Tongue (tissue), 2 donors: ENCODE results near the gene MYO18A. TPM values are rescaled to one million over a fixed set of nuclear protein-coding genes. Genes with fewer than 3 reads are reported as not detected.
"Not testable (repeated sequence)": the region's sequence is repeated elsewhere in the genome, so short reads cannot be mapped to it uniquely, and the experiment has no call there.

Source experiments
- DNase-seq: peaks from one replicate; pipeline ENCODE4 v3.0.0-alpha.2; 2015
- total RNA-seq: library from RNA; depleted of rRNA; stranded (reverse); fragments of >200 nt; gene quantifications from one replicate; pipeline ENCODE4 v1.2.3, GENCODE V29; 2014

Gene MYO18A
- total RNA-seq, 1 donor from 2014 or later: 236 TPM

GRCh38 chr17:29165261-29165660 is 14.9 kb downstream of the MYO18A start:
- no peak for DNase-seq

- no peak for DNase-seq
Measured at GRCh38 chr17:29163563-29163962, 16.6 kb downstream of the MYO18A start.

GRCh38 chr17:29162909-29163341 is 17.3 kb downstream of the MYO18A start:
- DNase-seq: no peak

- no peak for DNase-seq
Measured at GRCh38 chr17:29162082-29162908, 17.9 kb downstream of the MYO18A start.

GRCh38 chr17:29160253-29160652 is 19.9 kb downstream of the MYO18A start:
- DNase-seq: no peak

GRCh38 chr17:29159306-29159860 is 20.8 kb downstream of the MYO18A start:
- no peak for DNase-seq

- DNase-seq: no peak
Measured at GRCh38 chr17:29158488-29159275, 21.5 kb downstream of the MYO18A start.

GRCh38 chr17:29158096-29158487 is 22.1 kb downstream of the MYO18A start:
- DNase-seq: no peak

- DNase-seq: no peak
Measured at GRCh38 chr17:29157310-29157709, 22.9 kb downstream of the MYO18A start.

- no peak for DNase-seq
Measured at GRCh38 chr17:29156781-29157180, 23.4 kb downstream of the MYO18A start.

- DNase-seq: no peak
Measured at GRCh38 chr17:29155966-29156338, 24.2 kb downstream of the MYO18A start.

GRCh38 chr17:29155227-29155965 is 24.8 kb downstream of the MYO18A start:
- DNase-seq: no peak

GRCh38 chr17:29154516-29155226 is 25.5 kb downstream of the MYO18A start:
- no peak for DNase-seq

- DNase-seq: peak; percentile 32
Measured at GRCh38 chr17:29151567-29151966, 28.6 kb downstream of the MYO18A start.

- DNase-seq: no peak
Measured at GRCh38 chr17:29150161-29150560, 30.0 kb downstream of the MYO18A start.

- DNase-seq: peak; percentile 64
Measured at GRCh38 chr17:29149431-29150064, 30.6 kb downstream of the MYO18A start.

- DNase-seq: peak; percentile 96
Measured at GRCh38 chr17:29148790-29149430, 31.3 kb downstream of the MYO18A start.

- DNase-seq: peak; percentile 44
Measured at GRCh38 chr17:29148257-29148789, 31.9 kb downstream of the MYO18A start.

GRCh38 chr17:29147682-29148081 is 32.5 kb downstream of the MYO18A start:
- DNase-seq: no peak

GRCh38 chr17:29147228-29147627 is 33.0 kb downstream of the MYO18A start:
- not testable (repeated sequence) for DNase-seq
